H9 (cell line): ENCODE results near the gene IL1RAPL1. TPM values are rescaled to one million over a fixed set of nuclear protein-coding genes. Genes with fewer than 3 reads are reported as not detected.

Experiments
- DNase-seq: peaks from one replicate; pipeline ENCODE4 v3.0.0-alpha.2; 2017
- H2AFZ ChIP-seq: one replicate; pipeline ENCODE4 v1.6.1; 2013; ENCODE audit warnings: mild to moderate bottlenecking, low read length, control low read depth, moderate library complexity
- H2AK5ac ChIP-seq: 2 replicates; pipeline ENCODE4 v1.6.1; 2013; ENCODE audit warnings: low read length, control low read depth, mixed read lengths; ENCODE audit not compliant: insufficient read length
- H2BK120ac ChIP-seq: one replicate; pipeline ENCODE4 v1.6.1; 2013; ENCODE audit warnings: low read depth, mild to moderate bottlenecking, low read length, control low read depth, inconsistent platforms; ENCODE audit not compliant: poor library complexity, severe bottlenecking
- H2BK12ac ChIP-seq: 2 replicates; pipeline ENCODE4 v1.6.1; 2013; ENCODE audit warnings: low read length, control low read depth, mixed read lengths, low read depth; ENCODE audit not compliant: insufficient read length
- H2BK15ac ChIP-seq: 2 replicates; pipeline ENCODE4 v1.6.1; 2013; ENCODE audit warnings: low read depth, low read length, control low read depth
- H2BK20ac ChIP-seq: one replicate; pipeline ENCODE4 v1.6.1; 2013; ENCODE audit warnings: low read depth, mild to moderate bottlenecking, low read length, control low read depth, inconsistent platforms; ENCODE audit not compliant: poor library complexity, severe bottlenecking
- H2BK5ac ChIP-seq: 2 replicates; pipeline ENCODE4 v1.6.1; 2013; ENCODE audit warnings: low read length, control low read depth, mixed read lengths; ENCODE audit not compliant: insufficient read length
- H3K14ac ChIP-seq: 2 replicates; pipeline ENCODE4 v1.6.1; 2013; ENCODE audit warnings: low read length, control low read depth; ENCODE audit not compliant: insufficient read depth
- H3K18ac ChIP-seq: 2 replicates; pipeline ENCODE4 v1.6.1; 2013; ENCODE audit warnings: low read depth, mild to moderate bottlenecking, mixed read lengths, low read length, control low read depth; ENCODE audit not compliant: insufficient read length
- H3K23ac ChIP-seq: 2 replicates; pipeline ENCODE4 v1.6.1; 2013; ENCODE audit warnings: low read length, control low read depth, mixed read lengths, low read depth; ENCODE audit not compliant: insufficient read length
- H3K23me2 ChIP-seq: 2 replicates; pipeline ENCODE4 v1.6.1; 2013; ENCODE audit warnings: low read depth, mild to moderate bottlenecking, mixed read lengths, low read length, control low read depth; ENCODE audit not compliant: insufficient read length, poor library complexity, severe bottlenecking
- H3K27ac ChIP-seq: 2 replicates; pipeline ENCODE4 v1.5.1; 2013; ENCODE audit warnings: low read length, control low read depth, mixed read lengths, low read depth; ENCODE audit not compliant: insufficient read length
- H3K27me3 ChIP-seq: 2 replicates; pipeline ENCODE4 v1.6.1; 2013; ENCODE audit warnings: low read length, control low read depth, inconsistent platforms; ENCODE audit not compliant: insufficient read depth
- H3K4ac ChIP-seq: 2 replicates; pipeline ENCODE4 v1.6.1; 2013; ENCODE audit warnings: low read depth, mild to moderate bottlenecking, control low read depth, inconsistent platforms, low read length, moderate library complexity
- H3K4me1 ChIP-seq: 2 replicates; pipeline ENCODE4 v1.6.1; 2013; ENCODE audit warnings: low read length, control low read depth, inconsistent platforms; ENCODE audit not compliant: insufficient read depth
- H3K4me2 ChIP-seq: 2 replicates; pipeline ENCODE4 v1.6.1; 2013; ENCODE audit warnings: low read length, control low read depth, mixed read lengths; ENCODE audit not compliant: insufficient read length, insufficient read depth
- H3K56ac ChIP-seq: 2 replicates; pipeline ENCODE4 v1.6.1; 2013; ENCODE audit warnings: low read depth, mild to moderate bottlenecking, mixed read lengths, low read length, control low read depth; ENCODE audit not compliant: insufficient read length
- H3K79me1 ChIP-seq: 2 replicates; pipeline ENCODE4 v1.6.1; 2013; ENCODE audit warnings: low read depth, mild to moderate bottlenecking, moderate library complexity, low read length, control low read depth, inconsistent platforms; ENCODE audit not compliant: insufficient read depth, poor library complexity, severe bottlenecking
- H3K79me2 ChIP-seq: 2 replicates; pipeline ENCODE4 v1.6.1; 2013; ENCODE audit warnings: low read length, control low read depth, inconsistent platforms; ENCODE audit not compliant: insufficient read depth
- H3K9ac ChIP-seq: 2 replicates; pipeline ENCODE4 v1.6.1; 2013; ENCODE audit warnings: low read length, control low read depth, mixed read lengths; ENCODE audit not compliant: insufficient read length; ENCODE audit errors: extremely low read depth
- H3K9me3 ChIP-seq: one replicate; pipeline ENCODE4 v1.6.1; 2013; ENCODE audit warnings: low read depth, low read length, inconsistent platforms; ENCODE audit not compliant: control insufficient read depth
- H3T11ph ChIP-seq: one replicate; pipeline ENCODE4 v1.6.1; 2013; ENCODE audit warnings: mild to moderate bottlenecking, low read length, control low read depth, inconsistent platforms
- H4K20me1 ChIP-seq: one replicate; pipeline ENCODE4 v1.6.1; 2013; ENCODE audit not compliant: control insufficient read depth, insufficient read length, insufficient read depth
- H4K5ac ChIP-seq: 2 replicates; pipeline ENCODE4 v1.6.1; 2013; ENCODE audit warnings: low read depth, mild to moderate bottlenecking, mixed read lengths, low read length, control low read depth; ENCODE audit not compliant: insufficient read length
- H4K8ac ChIP-seq: replicated peaks from 2 replicates; pipeline ENCODE4 v1.6.1; 2013; ENCODE audit warnings: low read length, control low read depth, mixed read lengths, low read depth; ENCODE audit not compliant: insufficient read length
- H4K91ac ChIP-seq: 2 replicates; pipeline ENCODE4 v1.6.1; 2013; ENCODE audit warnings: low read depth, mild to moderate bottlenecking, moderate library complexity, mixed read lengths, low read length, control low read depth; ENCODE audit not compliant: insufficient read length
- H3K27ac Mint-ChIP-seq, 3 experiments: 2 replicates in 2 of 3; 3 replicates in 1 of 3; pipeline ENCODE4 v1.8.0; 2020 to 2021; ENCODE audit warnings: mixed read lengths in 3 of 3, mild to moderate bottlenecking in 1 of 3, moderate library complexity in 1 of 3
- H3K27me3 Mint-ChIP-seq: 2 replicates; pipeline ENCODE4 v1.8.0; 2021; ENCODE audit warnings: low read depth, mild to moderate bottlenecking, moderate library complexity, mixed read lengths
- H3K36me3 Mint-ChIP-seq, 3 experiments: 2 replicates in 2 of 3; 3 replicates in 1 of 3; pipeline ENCODE4 v1.8.0; 2020 to 2021; ENCODE audit warnings: low read depth in 3 of 3, mixed read lengths in 3 of 3; ENCODE audit not compliant: insufficient read depth in 1 of 3
- H3K4me1 Mint-ChIP-seq, 2 experiments: 2 replicates each; pipeline ENCODE4 v1.8.0; 2020; ENCODE audit warnings: mixed read lengths in 2 of 2
- H3K4me3 Mint-ChIP-seq, 2 experiments: 2 replicates in 1 of 2; 3 replicates in 1 of 2; pipeline ENCODE4 v1.8.0; 2020 to 2021; ENCODE audit warnings: mild to moderate bottlenecking in 2 of 2, mixed read lengths in 2 of 2, moderate library complexity in 1 of 2
- H3K9me3 Mint-ChIP-seq, 2 experiments: 2 replicates in 1 of 2; 3 replicates in 1 of 2; pipeline ENCODE4 v1.8.0; 2020; ENCODE audit warnings: mild to moderate bottlenecking in 2 of 2, mixed read lengths in 2 of 2, moderate library complexity in 1 of 2
- WGBS: extraction: QIAGEN DNeasy Blood & Tissue Kit; methylation state at CpG from one replicate; pipeline ENCODE4 v1.1.7; 2013; ENCODE audit warnings: missing lambda C conversion rate, low lambda C conversion rate, mixed read lengths; ENCODE audit not compliant: insufficient read length; ENCODE audit errors: extremely low coverage; 5-methylcytosine and 5-hydroxymethylcytosine counted together
- total RNA-seq: library from RNA; stranded (reverse); gene quantifications from 2 replicates; pipeline ENCODE4 v1.2.1, GENCODE V29; 2021
- TF ChIP-seq, protein P1 (sequence below): fragments of 200-600 bp; sonication (generic); conservative IDR thresholded peaks from 3 replicates; pipeline ENCODE4 v1.8.0; 2021; ENCODE audit warnings: antibody characterized with exemption, mild to moderate bottlenecking

IL1RAPL1 gene
- total RNA-seq, 1 experiment from 2014 or later: 0.31 TPM

GRCh38 chrX:28609003-28609402 is 21.8 kb downstream of the IL1RAPL1 start:
- peaks cover 0 to 3% of the 10 kb centered on the region in 2 experiments; a peak in 1 of 4 replicates for H3K4me1 Mint-ChIP-seq
- Histone ChIP-seq H2BK20ac (no peak overlapping the region), H3K23ac (no peak overlapping the region), H4K20me1 (no peaks in the 10 kb centered on the region), H3K79me2 (no peaks in the 10 kb centered on the region), H2BK15ac (no peak overlapping the region), H2AK5ac (no peak overlapping the region), H3K4ac (no peak overlapping the region), H3K79me1 (no peaks in the 10 kb centered on the region), H3T11ph (no peak overlapping the region), H3K9ac (no peak overlapping the region), H3K56ac (no peak overlapping the region), H3K4me1 (no peaks in the 10 kb centered on the region), H4K91ac (no peak overlapping the region), H3K23me2 (no peaks in the 10 kb centered on the region), H3K9me3 (peaks cover 4% of the 10 kb centered on the region), H3K18ac (no peak overlapping the region), H2BK120ac (no peak overlapping the region), H2BK5ac (no peak overlapping the region), H4K5ac (no peak overlapping the region), H2AFZ (no peak overlapping the region), H3K27ac (no peak overlapping the region), H4K8ac (no peak overlapping the region), H3K4me2 (no peak overlapping the region), H3K14ac (no peak overlapping the region), H2BK12ac (no peak overlapping the region), H3K27me3 (no peaks in the 10 kb centered on the region)
- DNase-seq: no peak
- peaks cover 0 to 53% of the 10 kb centered on the region in 2 experiments; a peak in 3 of 5 replicates for H3K9me3 Mint-ChIP-seq
- peaks cover 9% of the 10 kb centered on the region for H3K27me3 Mint-ChIP-seq
- no peak overlapping the region for H3K4me3 Mint-ChIP-seq
- TF ChIP-seq, protein P1, sequence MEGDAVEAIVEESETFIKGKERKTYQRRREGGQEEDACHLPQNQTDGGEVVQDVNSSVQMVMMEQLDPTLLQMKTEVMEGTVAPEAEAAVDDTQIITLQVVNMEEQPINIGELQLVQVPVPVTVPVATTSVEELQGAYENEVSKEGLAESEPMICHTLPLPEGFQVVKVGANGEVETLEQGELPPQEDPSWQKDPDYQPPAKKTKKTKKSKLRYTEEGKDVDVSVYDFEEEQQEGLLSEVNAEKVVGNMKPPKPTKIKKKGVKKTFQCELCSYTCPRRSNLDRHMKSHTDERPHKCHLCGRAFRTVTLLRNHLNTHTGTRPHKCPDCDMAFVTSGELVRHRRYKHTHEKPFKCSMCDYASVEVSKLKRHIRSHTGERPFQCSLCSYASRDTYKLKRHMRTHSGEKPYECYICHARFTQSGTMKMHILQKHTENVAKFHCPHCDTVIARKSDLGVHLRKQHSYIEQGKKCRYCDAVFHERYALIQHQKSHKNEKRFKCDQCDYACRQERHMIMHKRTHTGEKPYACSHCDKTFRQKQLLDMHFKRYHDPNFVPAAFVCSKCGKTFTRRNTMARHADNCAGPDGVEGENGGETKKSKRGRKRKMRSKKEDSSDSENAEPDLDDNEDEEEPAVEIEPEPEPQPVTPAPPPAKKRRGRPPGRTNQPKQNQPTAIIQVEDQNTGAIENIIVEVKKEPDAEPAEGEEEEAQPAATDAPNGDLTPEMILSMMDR: no peak
- WGBS: no CpG with 5 or more reads among the region's 2 CpGs
- no peaks in the 10 kb centered on the region for H3K36me3 Mint-ChIP-seq
- H3K27ac Mint-ChIP-seq: no peak overlapping the region
